GM21515 (cell line): ENCODE data around the gene SHLD1.

Source experiments
- ATAC-seq: cut with Tn5 transposase; IDR thresholded peaks from one replicate; pipeline ENCODE4 v1.9.1; 2021; ENCODE audit not compliant: unreplicated experiment

Gene SHLD1

GRCh38 chr20:5886788-5887187, 136.6 kb downstream of the SHLD1 start:
- ATAC-seq: no peak

- ATAC-seq: no peak
Observed at GRCh38 chr20:5887386-5887785, 137.2 kb downstream of the SHLD1 start.

GRCh38 chr20:5888041-5888440, 137.8 kb downstream of the SHLD1 start:
- ATAC-seq: no peak

GRCh38 chr20:5890773-5891441, 140.7 kb downstream of the SHLD1 start:
- no peak for ATAC-seq

- ATAC-seq: no peak
Observed at GRCh38 chr20:5893052-5893451, 142.9 kb downstream of the SHLD1 start.

GRCh38 chr20:5893621-5894020, 143.4 kb downstream of the SHLD1 start:
- no peak for ATAC-seq

- ATAC-seq: no peak
Observed at GRCh38 chr20:5895626-5896025, 145.4 kb downstream of the SHLD1 start.

GRCh38 chr20:5899444-5899843, 149.2 kb downstream of the SHLD1 start:
- ATAC-seq: no peak

GRCh38 chr20:5900908-5901307, 150.7 kb downstream of the SHLD1 start:
- ATAC-seq: no peak

GRCh38 chr20:5908981-5909380, 158.8 kb downstream of the SHLD1 start:
- no peak for ATAC-seq

GRCh38 chr20:5910186-5910585, 160.0 kb downstream of the SHLD1 start:
- ATAC-seq: no peak

GRCh38 chr20:5913166-5913565, 163.0 kb downstream of the SHLD1 start:
- ATAC-seq: no peak
